ENCODE measurements around the gene LRRC74A. TPM values are rescaled to one million over a fixed set of nuclear protein-coding genes. Genes with fewer than 3 reads are reported as not detected.
A peak's percentile ranks its signal among the peaks of the same experiment; 100 is the strongest.

Gene LRRC74A
- total and polyA plus RNA-seq, 10 donors: 0.03 to 0.43 (median 0.16) TPM; not detected in 5

DNA sequence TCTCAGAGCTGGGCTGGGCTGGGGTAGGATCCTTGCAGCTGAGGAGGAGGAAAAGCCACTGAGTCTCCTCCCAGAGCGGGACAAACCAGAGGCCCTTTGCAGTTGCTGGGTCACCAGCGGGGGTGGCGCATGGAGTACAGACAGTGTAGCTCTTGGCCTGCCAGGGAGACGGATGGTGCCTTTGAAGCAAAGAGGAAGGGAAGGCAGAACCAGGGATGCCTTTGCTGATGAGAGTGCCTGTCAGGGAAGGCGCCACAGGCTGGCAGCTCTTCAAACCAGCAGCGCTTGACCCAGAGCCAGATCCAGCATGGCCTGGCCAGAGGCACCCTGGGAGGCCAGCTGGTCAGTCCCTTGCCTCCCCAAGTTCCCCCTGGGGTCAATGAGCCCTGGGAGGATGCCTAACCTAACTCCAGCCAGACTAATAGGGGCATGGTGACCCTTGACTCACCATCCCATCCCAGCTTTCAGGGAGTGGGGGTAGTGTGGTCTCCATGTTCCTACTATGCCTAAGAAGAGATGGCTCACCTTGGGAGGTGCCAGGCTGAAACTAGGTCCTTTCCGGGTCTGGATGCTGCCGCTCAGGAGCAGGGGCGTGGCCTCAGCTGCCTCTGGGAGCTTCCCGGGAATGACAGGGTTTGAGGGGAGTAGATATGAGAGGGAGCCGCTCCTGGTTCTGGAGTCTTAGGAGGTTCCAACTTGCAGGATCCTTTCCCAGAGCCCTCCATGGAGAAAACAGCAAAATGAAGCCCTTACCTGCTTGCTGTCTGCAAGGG is 45.1 kb upstream of the LRRC74A start:
- TF ChIP-seq POLR2A (IDR thresholded peaks at IDR 0.05) (no peak), POLR2AphosphoS5 (IDR thresholded peaks at IDR 0.05) (peak; percentile 40 to 80 (median 64))
- TF ChIP-seq, protein P1, sequence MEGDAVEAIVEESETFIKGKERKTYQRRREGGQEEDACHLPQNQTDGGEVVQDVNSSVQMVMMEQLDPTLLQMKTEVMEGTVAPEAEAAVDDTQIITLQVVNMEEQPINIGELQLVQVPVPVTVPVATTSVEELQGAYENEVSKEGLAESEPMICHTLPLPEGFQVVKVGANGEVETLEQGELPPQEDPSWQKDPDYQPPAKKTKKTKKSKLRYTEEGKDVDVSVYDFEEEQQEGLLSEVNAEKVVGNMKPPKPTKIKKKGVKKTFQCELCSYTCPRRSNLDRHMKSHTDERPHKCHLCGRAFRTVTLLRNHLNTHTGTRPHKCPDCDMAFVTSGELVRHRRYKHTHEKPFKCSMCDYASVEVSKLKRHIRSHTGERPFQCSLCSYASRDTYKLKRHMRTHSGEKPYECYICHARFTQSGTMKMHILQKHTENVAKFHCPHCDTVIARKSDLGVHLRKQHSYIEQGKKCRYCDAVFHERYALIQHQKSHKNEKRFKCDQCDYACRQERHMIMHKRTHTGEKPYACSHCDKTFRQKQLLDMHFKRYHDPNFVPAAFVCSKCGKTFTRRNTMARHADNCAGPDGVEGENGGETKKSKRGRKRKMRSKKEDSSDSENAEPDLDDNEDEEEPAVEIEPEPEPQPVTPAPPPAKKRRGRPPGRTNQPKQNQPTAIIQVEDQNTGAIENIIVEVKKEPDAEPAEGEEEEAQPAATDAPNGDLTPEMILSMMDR (IDR thresholded peaks at IDR 0.05 in 8 of 11, conservative IDR thresholded peaks at IDR 0.05 in 3 of 11): no peak
- Histone ChIP-seq H3K4me3 (no peak overlapping the region), H3K36me3 (peaks cover 0 to 91% (median 27%) of the 10 kb centered on the region in 6 donors), H3K27ac (peak overlapping the region in 5 of 8 donors; percentile 34 to 82 (median 62)), H3K9me3 (no peaks in the 10 kb centered on the region), H3K4me1 (peaks cover 5 to 95% (median 43%) of the 10 kb centered on the region in 6 donors), H3K27me3 (replicated peaks in 1 of 7) (no peaks in the 10 kb centered on the region)
- 67 to 84% (median 81%) methylated on average over 8 to 11 of the region's 11 CpGs for WGBS, 5 donors
- peak; percentile 70 for DNase-seq
- intact Hi-C loops (cut with DNase I; ENCODE audit: low total_unique reads): no loop called here

DNA sequence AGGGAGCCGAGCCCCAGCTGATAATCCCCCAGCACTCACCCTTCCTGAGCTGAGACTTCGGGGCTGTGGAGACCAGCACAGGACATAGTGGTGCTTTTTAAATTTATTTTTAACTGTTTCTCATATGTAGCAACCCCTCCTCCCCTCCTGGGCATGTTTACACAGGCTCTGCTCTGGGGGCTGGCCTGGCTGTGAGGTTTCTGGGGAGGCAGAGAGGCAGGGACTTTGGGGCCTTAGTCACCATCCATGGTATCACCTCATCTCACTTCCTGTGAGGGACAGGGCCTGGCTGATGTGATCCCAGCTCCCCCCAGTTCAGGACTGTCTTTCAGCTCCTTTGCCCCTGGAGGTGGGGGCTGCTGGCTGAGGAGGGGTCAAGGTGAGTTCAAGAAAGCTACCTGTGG is 44.6 kb upstream of the LRRC74A start:
- Histone ChIP-seq H3K9me3 (no peaks in the 10 kb centered on the region), H3K27ac (peak overlapping the region in 7 of 8 donors; percentile 1 to 82 (median 51)), H3K27me3 (replicated peaks in 1 of 7) (no peaks in the 10 kb centered on the region), H3K4me3 (no peak overlapping the region), H3K36me3 (peaks cover 0 to 94% (median 31%) of the 10 kb centered on the region in 6 donors), H3K4me1 (peaks cover 4 to 89% (median 40%) of the 10 kb centered on the region in 6 donors)
- peak; percentile 45 for DNase-seq
- TF ChIP-seq POLR2AphosphoS5 (IDR thresholded peaks at IDR 0.05): no peak
- TF ChIP-seq, protein P1 (IDR thresholded peaks at IDR 0.05 in 8 of 11, conservative IDR thresholded peaks at IDR 0.05 in 3 of 11): no peak
- TF ChIP-seq POLR2A (IDR thresholded peaks at IDR 0.05): no peak
- 61 to 82% (median 76%) methylated on average over 2 of the region's 2 CpGs for WGBS, 5 donors
- intact Hi-C loops (cut with DNase I; ENCODE audit: low total_unique reads): no loop called here

DNA sequence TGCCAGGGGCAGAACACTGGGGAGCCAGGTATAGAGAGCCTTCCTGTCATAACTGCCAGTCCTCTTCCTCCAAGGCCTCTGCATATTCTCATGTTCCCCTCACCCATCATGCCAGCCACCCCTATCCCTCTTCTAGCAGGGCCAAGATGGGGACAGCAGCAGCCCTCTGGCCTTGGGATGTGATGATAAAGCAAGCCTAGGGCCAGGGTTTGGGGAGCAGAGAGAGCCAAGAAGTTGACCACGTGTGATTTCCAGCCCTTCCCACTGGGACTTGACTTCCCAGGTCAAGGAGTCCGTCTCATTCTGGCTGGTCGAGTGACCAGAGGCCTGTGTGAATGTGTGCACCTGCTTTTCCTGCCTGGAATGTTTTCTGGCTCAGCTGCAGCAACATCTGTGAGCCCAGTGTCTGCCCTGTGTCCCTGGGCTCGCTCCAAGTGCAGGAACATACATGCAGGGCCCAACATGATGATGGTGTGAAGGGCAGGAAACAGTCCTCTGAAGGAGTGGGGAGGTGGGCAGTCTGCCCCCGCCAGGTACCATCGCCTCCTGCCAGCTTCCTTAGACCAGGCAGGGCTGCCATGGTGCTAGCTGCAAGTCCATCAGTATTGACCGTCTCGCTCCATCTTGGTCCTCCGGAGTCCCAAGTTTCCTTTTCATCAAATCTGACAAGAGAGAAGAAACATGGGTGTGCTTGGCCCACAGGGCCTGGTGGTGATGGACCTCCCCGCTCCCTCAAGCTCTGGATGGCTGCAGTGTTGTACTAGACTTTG is 43.9 kb upstream of the LRRC74A start:
- intact Hi-C loops (cut with DNase I; ENCODE audit: low total_unique reads): no loop called here
- WGBS, 5 donors: 80 to 91% (median 82%) methylated on average over 10 of the region's 10 CpGs
- peak; percentile 57 for DNase-seq
- TF ChIP-seq, protein P1 (IDR thresholded peaks at IDR 0.05 in 8 of 11, conservative IDR thresholded peaks at IDR 0.05 in 3 of 11): no peak
- no peak for TF ChIP-seq POLR2A (IDR thresholded peaks at IDR 0.05)
- peak in 1 of 3 donors; percentile 5 for TF ChIP-seq POLR2AphosphoS5 (IDR thresholded peaks at IDR 0.05)
- Histone ChIP-seq H3K27me3 (replicated peaks in 1 of 7) (no peaks in the 10 kb centered on the region), H3K36me3 (peaks cover 0 to 95% (median 36%) of the 10 kb centered on the region in 6 donors), H3K4me1 (peaks cover 0 to 83% (median 38%) of the 10 kb centered on the region in 6 donors), H3K4me3 (no peak overlapping the region), H3K9me3 (no peaks in the 10 kb centered on the region), H3K27ac (peak overlapping the region in 7 of 8 donors; percentile 22 to 82 (median 51))

Data from spleen (tissue), 11 donors.